Ovary (tissue), 9 donors: ENCODE measurements around the gene KCNV2. TPM values are rescaled to one million over a fixed set of nuclear protein-coding genes. Genes with fewer than 3 reads are reported as not detected.

Experiments
- DNase-seq, 5 donors: peaks; one replicate each; pipeline ENCODE4 v3.0.0-alpha.2; 2019 to 2020
- H3K27ac ChIP-seq, 2 donors: fragments of 200-600 bp; one replicate each; pipeline versions ENCODE4 v1.5.1 to v1.8.0; 2019 to 2022
- H3K27me3 ChIP-seq: fragments of 200-600 bp; one replicate; pipeline ENCODE4 v1.8.0; 2022
- H3K36me3 ChIP-seq: fragments of 200-600 bp; sonication (generic); one replicate; pipeline ENCODE4 v1.5.1; 2019
- H3K4me1 ChIP-seq: one replicate; pipeline ENCODE4 v1.8.1; 2013; ENCODE audit warnings: mild to moderate bottlenecking, moderate library complexity; ENCODE audit not compliant: insufficient read depth
- H3K4me3 ChIP-seq: fragments of 200-600 bp; sonication (generic); one replicate; pipeline ENCODE4 v1.5.1; 2017
- H3K9me3 ChIP-seq, 2 donors: fragments of 200-600 bp in 1 of 2; sonication (generic) in 1 of 2; one replicate each; pipeline versions ENCODE4 v1.5.1 to v1.8.1; 2013 to 2019; ENCODE audit warnings: mild to moderate bottlenecking in 1 of 2, moderate library complexity in 1 of 2
- CTCF ChIP-seq, 3 donors: fragments of 450-650 bp in 2 of 3; fragments of 200-600 bp in 1 of 3; IDR thresholded peaks; one replicate each; pipeline versions ENCODE4 v1.5.1 to v1.8.0; 2016 to 2022; ENCODE audit warnings: antibody characterized with exemption in 3 of 3, mild to moderate bottlenecking in 1 of 3
- EP300 ChIP-seq: sonication (generic); formaldehyde crosslinking; IDR thresholded peaks from one replicate; pipeline ENCODE4 v1.6.1; 2017; ENCODE audit warnings: antibody characterized with exemption
- POLR2A ChIP-seq: fragments of 450-650 bp; IDR thresholded peaks from one replicate; pipeline ENCODE4 v1.6.1; 2017; ENCODE audit warnings: antibody characterized with exemption, mild to moderate bottlenecking, moderate library complexity
- WGBS, 3 donors: extraction: QIAGEN DNeasy Blood & Tissue Kit in 1 of 3; methylation state at CpG; one replicate each; pipeline versions ENCODE4 v1.1.5 to v1.1.7; 2013 to 2017; 5-methylcytosine and 5-hydroxymethylcytosine counted together
- intact Hi-C, 4 donors: fragments of 100-400 bp; cut with DNase I; formaldehyde crosslinking; loops; one replicate each; pipeline versions ENCODE4 v1.11.0 to v1.15.1; 2022 to 2023
- polyA plus RNA-seq, 2 donors: library from polyadenylated mRNA; stranded (reverse); fragments of 200-250 nt in 1 of 2; fragments of 350-450 nt in 1 of 2; fragmentation: Illumina TruSeq in 1 of 2; extraction: RNeasy Lipid Tissue Mini Kit (QIAGEN cat#74804) in 1 of 2; gene quantifications; one replicate each; pipeline ENCODE4 v1.2.3, GENCODE V29; 2013 to 2014
- total RNA-seq, 7 donors: library from RNA; depleted of rRNA in 2 of 7; stranded (reverse); fragments of >200 nt in 2 of 7; fragmentation: NEBNext Ultra II Directional in 3 of 7; extraction: Animal tissue kit (Norgen Biotek cat#: 25700) in 3 of 7; gene quantifications; one replicate each; pipeline versions ENCODE4 v1.1.0 to v1.2.4, GENCODE V29; 2016 to 2023
- donor health status: DM: no; HTN: no; CAD: no; lungs with moderate emphysema.
- donor health status: DM: no; HTN: no; CAD: no.
- donor health status: Bipolar disorder and iron deficiency.
- donor health status: DM: yes; HTN: yes; CAD: no.
- donor health status: DM: no; HTN: no; CAD: no.
- donor health status: DM: yes; HTN: yes; CAD: no.

The KCNV2 gene
- total and polyA plus RNA-seq, 9 donors, result not detected

DNA sequence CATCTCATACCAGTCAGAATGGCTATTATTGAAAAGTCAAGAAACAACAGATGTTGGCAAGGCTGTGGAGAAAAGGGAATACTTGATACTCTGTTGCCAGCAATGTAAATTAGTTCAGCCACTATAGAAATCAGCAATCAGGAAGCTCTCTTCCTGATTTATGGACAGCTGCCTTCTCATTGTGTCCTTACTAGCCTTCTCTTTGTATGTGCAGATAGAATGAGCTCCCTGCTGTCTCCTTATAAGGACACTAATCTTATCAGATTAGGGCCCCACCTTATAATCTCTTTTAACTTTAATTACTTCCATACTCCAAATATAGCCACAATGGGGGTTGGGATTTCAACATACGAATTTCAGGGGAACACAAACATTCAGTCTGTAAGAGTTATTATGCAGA, 38.0 kb downstream of the KCNV2 start:
- H3K27ac ChIP-seq, result no peak overlapping the region
- no peaks in the 10 kb centered on the region for H3K36me3 ChIP-seq
- no peaks in the 10 kb centered on the region for H3K9me3 ChIP-seq
- WGBS, 3 donors, result 81 to 92% (median 88%) methylated on average over 1 of the region's 1 CpG
- H3K4me3 ChIP-seq, result no peak overlapping the region
- no peaks in the 10 kb centered on the region for H3K27me3 ChIP-seq
- TF ChIP-seq POLR2A, result no peak
- TF ChIP-seq EP300, result no peak
- TF ChIP-seq CTCF (IDR thresholded peaks at IDR 0.05), result no peak
- peaks cover 4% of the 10 kb centered on the region for H3K4me1 ChIP-seq
- DNase-seq, result no peak
- intact Hi-C loops, result no loop called here

GRCh38 chr9:2758162-2758897, 41.0 kb downstream of the KCNV2 start:
- no peaks in the 10 kb centered on the region for H3K9me3 ChIP-seq
- peaks cover 9% of the 10 kb centered on the region for H3K4me1 ChIP-seq
- WGBS, 3 donors, result 36 to 54% (median 44%) methylated on average over 2 of the region's 2 CpGs
- TF ChIP-seq CTCF (IDR thresholded peaks at IDR 0.05), result no peak
- no peak for TF ChIP-seq EP300
- no peak for TF ChIP-seq POLR2A
- no peak overlapping the region for H3K4me3 ChIP-seq
- H3K27ac ChIP-seq, result peak overlapping the region in 1 of 2 donors; percentile 23
- intact Hi-C loops, result no loop called here
- no peaks in the 10 kb centered on the region for H3K36me3 ChIP-seq
- H3K27me3 ChIP-seq, result no peaks in the 10 kb centered on the region
- DNase-seq, result no peak

- H3K36me3 ChIP-seq, result no peaks in the 10 kb centered on the region
- H3K9me3 ChIP-seq, result no peaks in the 10 kb centered on the region
- H3K27me3 ChIP-seq, result no peaks in the 10 kb centered on the region
- 0 to 34% (median 21%) methylated on average over 1 of the region's 1 CpG for WGBS, 3 donors
- peak overlapping the region in 1 of 2 donors; percentile 23 for H3K27ac ChIP-seq
- intact Hi-C loops, result no loop called here
- DNase-seq, result no peak
- H3K4me3 ChIP-seq, result no peak overlapping the region
- H3K4me1 ChIP-seq, result peaks cover 9% of the 10 kb centered on the region
- TF ChIP-seq EP300 (no peak), POLR2A (no peak), CTCF (IDR thresholded peaks at IDR 0.05) (no peak)
Measured at GRCh38 chr9:2758898-2759510, 41.7 kb downstream of the KCNV2 start.

GRCh38 chr9:2761424-2761823, 44.1 kb downstream of the KCNV2 start:
- no peak overlapping the region for H3K4me3 ChIP-seq
- intact Hi-C loops, result no loop called here
- H3K4me1 ChIP-seq, result peaks cover 9% of the 10 kb centered on the region
- no peaks in the 10 kb centered on the region for H3K9me3 ChIP-seq
- no peak for DNase-seq
- H3K27me3 ChIP-seq, result no peaks in the 10 kb centered on the region
- 49 to 68% (median 63%) methylated on average over 4 of the region's 4 CpGs for WGBS, 3 donors
- no peak overlapping the region for H3K27ac ChIP-seq
- no peak for TF ChIP-seq POLR2A
- TF ChIP-seq EP300, result no peak
- no peak for TF ChIP-seq CTCF (IDR thresholded peaks at IDR 0.05)
- H3K36me3 ChIP-seq, result no peaks in the 10 kb centered on the region
